HG03460 (cell line): ENCODE measurements around the gene GLS.
"Not testable (repeated sequence)": the region's sequence is repeated elsewhere in the genome, so short reads cannot be mapped to it uniquely, and the experiment has no call there.

Experiments used
- ATAC-seq: cut with Tn5 transposase; IDR thresholded peaks from one replicate; pipeline ENCODE4 v1.9.1; 2021; ENCODE audit not compliant: unreplicated experiment

The GLS gene

DNA sequence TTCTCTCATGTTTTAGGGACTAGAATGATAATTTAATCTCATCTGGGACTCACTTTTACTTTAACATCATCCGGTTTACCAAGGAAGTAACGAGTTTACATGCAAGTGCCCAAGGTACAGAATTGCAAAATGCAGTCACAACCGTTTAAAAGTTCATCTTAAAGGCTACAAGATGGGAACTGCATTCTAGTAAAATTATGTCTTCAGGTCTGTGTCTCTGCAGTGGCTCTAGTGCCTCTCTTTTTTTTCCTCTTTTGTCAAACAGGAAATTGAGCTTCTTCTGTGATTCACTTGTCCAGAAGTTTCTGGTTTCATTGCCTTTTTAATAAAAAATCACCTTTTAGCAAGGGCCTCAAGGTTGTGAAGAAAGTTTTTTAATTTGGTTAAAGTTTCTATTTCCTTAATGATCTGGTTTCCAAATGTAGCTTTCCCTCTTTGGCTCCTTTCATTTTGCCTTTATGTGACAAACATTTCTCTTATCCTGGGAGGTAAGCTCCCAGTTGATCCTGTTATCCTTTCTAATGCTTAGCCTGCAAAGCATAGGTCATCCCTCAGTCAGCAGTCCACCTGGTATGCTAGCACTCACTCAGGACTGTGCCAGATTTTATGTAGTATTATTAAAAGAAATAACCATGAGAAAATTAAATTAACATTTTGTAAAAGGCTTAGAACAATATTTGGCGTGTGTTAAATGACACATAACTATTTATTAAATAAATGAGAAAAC is 2.4 kb downstream of the GLS start:
- ATAC-seq: no peak

DNA sequence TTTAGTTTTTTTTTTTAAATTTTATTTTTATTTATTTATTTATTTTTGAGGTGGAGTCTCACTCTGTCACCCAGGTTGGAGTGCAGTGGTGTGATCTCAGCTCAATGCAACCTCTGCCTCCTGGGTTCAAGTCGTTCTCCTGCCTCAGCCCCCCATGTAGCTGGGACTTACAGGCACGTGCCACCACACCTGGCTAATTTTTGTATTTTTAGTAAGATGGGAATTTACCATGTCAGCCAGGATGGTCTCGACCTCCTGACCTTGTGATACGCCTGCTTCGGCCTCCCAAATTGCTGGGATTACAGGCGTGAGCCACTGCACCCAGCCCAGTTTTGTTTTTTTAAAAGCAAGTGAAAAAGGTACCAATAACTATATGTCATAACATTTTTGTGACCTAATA is 5.2 kb downstream of the GLS start:
- ATAC-seq: not testable (repeated sequence)

DNA sequence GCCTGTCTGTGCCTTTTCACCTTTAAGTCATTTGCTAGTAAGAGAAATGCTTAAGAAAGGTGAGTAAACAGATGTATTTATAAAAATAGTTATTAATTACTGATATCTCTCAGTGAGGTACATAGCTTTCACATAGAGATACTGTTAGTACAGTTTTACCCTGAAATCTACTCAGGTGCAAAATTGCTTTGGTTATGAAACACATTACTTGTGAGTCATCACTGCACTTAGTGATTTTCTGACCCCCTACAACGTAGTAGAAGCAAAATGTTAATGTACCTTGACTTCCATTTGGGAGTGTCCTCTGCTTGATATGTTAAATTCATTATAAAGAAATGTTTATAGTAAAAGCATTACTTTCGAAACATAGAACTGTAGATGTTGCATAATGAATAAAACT is 6.5 kb downstream of the GLS start:
- ATAC-seq: peak; percentile 59

DNA sequence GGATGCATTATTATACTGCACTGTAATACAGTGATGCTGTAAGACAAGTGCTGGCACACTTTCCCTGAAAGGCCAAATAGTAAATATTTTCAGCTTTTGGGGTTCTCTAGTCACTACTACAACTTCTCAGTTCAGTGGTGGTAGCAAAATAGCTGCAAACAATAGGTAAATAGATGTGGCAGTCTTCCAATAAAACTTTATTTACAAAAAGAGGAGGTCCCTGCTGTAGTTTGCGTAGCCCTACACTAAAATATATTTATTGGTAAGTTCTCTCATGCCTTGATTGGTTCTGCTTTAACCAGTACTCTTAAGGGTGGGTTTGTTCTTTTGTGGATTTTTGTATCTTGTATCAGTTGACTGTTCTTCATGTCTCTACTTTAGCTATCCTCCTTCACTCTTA is 7.8 kb downstream of the GLS start:
- ATAC-seq: no peak

DNA sequence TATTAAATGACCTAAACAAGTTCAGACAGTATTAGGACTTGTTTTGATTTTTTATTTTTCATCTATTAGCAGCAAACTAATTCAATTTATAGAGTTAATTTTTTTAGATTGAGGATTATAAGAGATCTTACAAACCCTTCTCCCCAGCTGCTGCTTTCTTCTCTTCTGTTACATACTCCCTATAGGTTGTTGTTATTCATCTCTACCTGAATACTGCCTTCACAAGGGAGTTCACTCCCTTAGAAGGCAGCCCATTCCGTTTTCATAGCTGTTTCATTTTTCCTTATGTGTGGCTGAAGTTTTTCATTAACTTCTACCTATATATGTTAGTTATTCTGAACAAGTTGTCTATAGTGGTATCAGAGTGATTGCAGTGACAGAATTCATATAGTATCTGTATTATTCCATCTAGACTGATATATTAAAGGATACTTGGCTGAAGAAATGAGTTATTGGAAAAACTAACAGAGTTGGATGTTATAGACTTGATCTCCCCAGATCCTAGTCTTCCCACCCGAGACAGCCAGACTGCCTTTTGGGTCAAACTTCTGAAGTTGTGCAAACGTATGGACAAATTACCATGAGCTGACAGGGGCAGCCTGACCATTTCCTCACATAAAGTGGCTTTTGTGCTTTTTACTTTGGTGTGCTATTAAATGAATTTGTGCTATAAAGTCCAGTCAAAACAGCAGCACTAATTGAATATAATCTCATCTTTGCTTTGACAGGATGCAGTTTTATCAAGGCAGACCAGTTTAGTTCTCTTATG is 8.7 kb downstream of the GLS start:
- ATAC-seq: no peak

DNA sequence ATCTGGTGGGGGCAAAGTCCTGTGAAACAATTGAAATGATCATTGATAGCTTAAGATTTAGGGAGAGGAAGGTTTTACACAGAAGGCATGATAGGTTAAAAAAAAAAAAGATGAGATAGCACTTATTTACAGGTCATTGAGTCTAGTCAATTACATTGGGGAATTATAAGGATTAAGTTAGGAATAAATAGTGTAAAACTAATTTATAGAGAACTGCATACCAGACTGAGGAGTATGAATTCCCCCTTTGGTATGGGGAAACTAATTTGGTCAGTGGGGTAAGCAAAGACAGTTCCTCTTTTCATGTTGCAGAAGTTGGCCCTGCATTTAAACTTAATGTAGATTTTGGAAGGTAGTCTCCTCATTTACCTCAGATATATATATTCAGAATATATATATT is 10.8 kb downstream of the GLS start:
- ATAC-seq: peak; percentile 51

DNA sequence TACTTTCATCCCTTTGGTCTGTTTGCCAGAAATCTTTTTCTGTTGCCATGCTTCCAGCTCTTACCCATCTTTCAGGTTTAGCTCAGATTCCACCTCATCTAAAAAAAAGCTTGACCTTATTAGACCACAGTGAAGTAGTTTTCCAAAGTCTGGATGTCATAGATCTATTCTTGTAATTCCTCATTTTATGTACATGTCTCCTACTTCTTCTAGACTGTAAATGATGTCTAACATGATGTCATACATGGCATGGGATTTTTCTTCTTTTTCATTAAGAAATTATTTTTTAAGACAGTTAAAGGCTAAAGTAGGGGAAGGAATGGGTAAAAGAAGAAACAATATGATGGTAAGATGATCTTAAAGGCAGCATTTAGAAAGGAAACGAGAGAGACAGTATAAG is 11.3 kb downstream of the GLS start:
- ATAC-seq: no peak

DNA sequence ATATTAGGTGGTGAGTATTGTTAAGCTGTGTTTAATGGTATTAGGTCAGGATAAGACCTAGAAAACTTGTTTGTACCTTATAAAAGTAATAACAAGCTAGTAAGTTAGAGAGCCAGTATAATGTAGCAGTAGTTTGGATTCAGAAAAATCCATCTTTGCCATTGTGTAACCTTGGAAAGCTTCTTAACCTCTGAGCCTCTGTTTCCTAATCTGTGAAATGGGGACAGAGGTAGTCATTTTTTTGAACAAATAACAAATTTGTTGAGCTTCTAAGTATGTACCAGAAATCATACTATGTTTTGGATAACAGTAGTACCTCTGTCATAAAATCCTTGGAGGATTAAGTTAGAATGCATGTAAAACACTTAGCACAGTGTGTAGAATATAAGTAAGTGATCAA is 12.5 kb downstream of the GLS start:
- no peak for ATAC-seq

DNA sequence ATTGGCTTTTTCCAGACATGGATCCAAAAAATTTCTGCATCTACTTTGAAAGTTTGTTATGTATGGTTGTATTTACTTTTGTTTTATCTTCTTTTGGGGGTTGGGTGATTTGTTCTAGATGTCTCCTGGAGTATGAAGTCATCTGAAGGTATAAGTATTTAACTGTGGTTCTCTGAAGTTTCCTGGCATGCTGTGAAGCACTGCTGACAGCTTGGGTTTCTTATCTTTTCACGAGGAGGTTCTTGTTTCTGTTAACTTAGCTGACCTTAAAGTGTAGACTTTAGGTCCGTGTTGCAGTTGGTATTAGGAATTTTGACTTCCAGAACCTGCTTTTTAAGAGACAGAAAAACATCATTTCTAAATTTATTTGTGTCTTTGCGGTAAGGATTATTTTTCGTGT is 15.9 kb downstream of the GLS start:
- no peak for ATAC-seq

DNA sequence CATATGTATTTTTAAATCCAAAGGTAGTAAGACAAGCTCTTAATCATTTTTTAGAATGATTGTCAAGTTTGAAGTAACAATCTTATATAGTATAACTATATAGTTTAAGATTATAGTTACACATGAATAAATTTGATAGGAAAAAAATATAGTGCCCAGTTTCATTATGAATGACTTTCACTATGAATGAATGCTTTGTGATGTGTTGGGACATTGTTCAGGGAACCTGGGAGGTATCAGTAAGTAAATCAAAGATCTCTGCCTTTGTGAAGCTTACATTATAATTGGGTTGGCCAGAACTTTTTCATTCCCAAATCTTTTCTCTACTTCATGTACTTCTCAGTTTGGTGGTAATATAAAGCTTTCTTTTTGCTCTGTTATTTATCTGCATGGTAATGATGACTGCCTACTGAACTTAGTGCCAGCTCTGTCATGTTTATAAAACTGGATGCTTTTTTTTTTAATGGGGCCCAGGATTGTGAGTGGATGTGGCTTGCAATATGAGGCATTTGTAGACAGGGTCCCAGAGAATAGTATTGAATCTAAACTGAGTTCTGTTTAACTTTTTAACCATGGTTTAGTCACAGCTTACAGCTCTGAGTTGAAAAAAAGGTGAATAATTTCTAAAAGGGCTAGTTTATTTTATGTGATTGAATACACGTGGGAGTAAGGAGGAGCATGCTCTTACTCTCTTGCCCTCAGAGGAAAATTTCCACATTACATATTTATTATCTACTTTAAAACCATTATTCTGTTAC is 23.3 kb downstream of the GLS start:
- no peak for ATAC-seq

DNA sequence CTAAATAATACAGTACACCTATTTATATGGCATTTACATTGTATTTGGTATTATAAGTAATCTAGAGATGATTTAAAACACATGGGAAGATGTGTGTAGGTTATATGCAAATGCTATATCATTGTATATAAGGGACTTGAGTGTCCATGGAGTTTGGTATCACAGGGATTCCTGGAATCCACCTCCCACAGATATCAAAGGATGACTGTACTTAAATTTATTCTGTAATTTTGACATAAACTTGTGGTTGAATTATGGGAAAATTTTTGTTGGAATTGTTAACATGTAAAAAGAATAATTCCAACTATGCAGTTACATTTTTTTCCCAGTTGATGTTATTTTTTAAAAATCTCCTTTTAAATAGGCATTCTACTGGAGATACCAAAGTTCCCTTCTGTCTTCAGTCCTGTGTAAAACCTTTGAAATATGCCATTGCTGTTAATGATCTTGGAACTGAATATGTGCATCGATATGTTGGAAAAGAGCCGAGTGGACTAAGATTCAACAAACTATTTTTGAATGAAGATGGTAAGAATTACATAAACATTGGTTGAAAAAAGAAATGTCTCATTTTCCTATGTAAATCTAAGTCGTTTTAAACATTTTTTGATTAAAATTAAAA is 24.1 kb downstream of the GLS start:
- no peak for ATAC-seq

DNA sequence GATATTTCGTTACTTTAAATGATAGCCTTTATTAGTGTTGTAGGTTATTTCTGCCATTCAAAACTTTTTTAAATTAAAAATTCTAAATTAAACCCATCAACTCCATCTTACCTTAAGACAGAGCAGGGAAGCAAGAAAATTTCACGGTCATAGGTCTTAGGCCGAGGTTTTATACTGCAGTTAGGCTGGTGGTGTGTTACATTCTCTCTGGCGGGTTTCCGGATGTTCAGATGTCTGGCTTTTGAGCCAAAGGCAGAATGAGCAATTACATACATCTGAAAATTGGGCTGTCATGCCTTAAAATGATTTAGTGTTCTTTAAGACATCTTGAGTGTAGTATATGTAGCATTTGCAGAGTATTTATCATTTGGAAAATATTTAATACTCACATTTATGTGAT is 27.9 kb downstream of the GLS start:
- ATAC-seq: no peak

DNA sequence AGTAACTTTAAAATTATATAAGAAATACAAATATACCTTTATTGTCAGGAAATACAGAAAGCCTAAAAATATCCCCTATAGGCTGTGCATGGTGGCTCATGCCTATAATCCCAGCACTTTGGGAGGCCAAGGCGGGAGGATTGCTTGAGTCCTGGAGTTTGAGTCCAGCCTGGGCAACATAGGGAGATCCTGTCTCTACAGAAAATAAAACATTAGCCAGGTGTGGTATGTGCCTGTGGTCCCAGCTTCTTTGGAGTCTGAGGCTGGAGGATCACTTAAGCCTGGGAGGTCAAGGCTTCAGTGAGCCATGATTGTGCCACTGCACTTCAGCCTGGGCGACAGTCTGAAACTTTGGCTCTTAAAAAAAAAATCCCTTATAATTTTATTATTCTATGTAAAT is 29.1 kb downstream of the GLS start:
- no peak for ATAC-seq

DNA sequence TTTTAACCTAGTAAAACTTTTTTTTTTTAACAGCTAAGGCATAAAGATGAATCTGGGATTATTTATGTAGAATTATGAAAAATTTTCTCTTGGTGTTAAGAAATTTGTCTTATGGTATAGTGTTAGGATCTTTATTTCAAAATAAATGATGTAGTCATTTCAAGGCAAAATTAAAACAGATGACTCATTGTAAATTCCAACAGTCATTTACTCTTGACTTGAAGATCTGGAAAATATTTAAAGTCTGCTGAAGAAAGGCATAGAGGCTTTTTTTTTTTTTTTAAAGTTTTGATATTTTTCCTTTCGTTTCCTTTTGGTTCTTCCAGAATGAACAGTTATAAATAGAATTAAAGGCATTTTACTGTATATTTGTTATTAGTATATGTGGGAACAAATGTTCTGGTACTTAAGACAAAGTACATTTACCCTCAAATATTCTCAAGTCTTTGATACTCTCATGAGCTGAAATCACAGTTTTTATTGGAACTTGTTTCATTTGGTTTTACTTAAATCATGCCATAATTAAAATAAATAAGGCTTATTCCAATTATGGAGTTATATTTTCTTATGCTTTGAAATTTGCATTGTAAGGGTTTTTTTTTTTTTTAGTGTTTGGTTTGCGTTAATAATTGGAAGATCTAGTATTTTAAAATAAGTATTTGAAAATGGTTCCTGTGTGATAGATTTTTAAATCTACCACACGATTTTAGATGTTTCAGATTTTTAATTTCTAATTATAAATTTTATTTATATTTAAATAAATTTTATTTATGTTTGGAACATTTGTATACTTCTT is 29.9 kb downstream of the GLS start:
- no peak for ATAC-seq

DNA sequence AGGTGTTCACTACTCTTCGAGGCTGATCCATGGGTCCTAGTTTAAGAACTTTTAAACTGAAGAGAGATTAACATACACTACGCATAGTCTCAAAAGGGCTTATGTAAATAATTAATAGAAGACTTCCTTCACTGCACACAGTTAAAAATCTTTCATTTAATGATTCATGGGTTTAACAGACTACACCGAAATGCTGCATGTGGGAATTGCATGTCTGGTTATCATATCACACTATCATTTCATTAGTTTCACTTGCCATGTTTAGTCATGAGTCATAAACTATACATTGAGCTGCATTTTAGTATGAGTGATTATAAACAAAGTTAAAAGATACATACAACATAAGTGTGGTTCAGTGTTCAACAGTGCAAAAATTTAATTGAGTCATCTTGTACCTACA is 31.2 kb downstream of the GLS start:
- ATAC-seq: peak; percentile 93

DNA sequence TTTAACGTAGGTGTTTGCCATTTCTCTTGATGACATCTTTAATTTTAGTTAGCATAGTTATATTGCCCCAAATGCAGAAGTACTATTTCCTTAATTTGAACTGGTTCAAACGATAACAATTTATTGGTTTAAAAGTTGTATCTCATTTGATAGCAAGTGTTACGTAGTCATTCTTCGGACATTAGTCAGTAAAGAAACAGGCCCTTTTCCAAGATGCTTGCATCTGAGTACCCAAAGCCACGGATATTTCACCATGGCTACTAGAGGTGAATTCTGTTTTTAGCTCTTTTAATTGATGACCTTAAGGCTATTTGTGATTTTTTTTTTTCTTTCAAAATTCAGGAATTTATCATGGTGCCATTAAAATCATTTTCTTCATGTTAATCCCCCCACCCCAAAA is 32.1 kb downstream of the GLS start:
- no peak for ATAC-seq

DNA sequence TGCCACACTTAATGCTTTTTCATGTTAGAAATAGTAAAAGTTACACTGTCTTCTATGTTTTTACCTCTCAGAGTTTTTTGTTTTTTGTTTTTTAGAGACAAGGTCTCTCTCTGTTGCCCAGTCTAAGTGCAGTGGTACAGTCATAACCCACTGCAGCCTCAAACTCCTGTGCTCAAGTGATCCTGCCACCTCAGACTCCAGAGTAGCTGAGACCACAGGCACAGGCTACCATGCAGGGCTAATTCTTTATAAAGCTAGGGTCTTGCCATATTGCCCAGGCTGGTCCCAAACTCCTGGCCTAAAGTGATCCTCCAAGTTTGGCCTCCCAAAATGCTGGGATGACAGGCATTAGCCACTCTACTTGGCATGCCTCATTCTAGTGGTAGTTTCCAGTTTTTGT is 33.1 kb downstream of the GLS start:
- ATAC-seq: no peak

DNA sequence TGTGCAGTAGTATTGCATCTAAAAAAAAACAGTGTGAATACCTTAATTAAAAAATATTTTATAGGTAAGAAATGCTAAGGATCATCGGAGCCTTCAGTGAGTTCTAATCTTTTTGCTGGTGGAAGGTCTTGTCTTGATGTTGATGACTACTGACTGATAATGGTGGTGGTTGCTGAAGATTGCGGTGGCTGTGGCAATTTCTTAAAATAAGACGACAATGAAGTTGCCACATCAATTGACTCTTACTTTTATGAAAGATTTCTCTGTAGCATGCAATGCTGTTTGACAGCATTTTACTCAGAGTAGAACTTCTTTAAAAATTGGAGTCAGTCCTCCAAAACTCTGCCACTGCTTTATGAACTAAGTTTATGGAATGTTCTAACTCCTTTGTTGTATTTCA is 36.2 kb downstream of the GLS start:
- no peak for ATAC-seq

DNA sequence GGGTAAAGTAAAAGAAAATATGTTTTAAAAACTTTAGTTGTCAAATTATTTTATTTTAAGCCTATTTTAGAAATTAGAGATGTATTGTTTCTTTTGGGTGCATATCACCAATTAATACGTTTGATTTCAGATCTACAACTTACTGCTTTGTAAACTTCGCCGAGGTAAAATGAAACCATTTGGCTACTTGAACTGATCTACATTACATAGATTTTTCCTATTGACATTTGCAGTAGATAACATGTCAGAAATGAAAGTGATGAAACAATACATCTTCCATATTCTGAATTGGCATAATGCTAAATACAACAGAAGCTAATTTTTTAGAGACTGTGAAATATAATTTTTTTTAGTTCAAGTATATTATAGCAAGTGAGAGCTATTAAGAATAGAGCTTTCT is 39.5 kb downstream of the GLS start:
- no peak for ATAC-seq

DNA sequence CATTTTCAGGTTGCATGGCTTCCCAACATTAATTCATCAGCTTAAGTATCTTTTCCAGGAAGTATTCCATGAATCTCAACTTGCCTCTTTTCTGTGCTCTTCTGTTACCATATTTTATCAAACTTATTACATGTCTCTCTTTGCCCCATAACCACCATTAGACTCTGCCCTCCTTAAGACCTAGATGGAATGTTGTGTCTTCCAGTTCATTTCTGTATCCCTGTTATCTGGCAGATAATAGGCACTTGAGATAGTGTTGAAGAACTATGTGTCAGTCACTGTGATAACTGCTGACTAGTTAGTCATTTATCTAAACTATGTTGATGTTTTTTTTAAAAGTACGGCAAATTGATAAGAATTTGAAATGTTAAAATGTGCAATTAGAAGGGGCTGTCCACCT is 41.8 kb downstream of the GLS start:
- no peak for ATAC-seq

DNA sequence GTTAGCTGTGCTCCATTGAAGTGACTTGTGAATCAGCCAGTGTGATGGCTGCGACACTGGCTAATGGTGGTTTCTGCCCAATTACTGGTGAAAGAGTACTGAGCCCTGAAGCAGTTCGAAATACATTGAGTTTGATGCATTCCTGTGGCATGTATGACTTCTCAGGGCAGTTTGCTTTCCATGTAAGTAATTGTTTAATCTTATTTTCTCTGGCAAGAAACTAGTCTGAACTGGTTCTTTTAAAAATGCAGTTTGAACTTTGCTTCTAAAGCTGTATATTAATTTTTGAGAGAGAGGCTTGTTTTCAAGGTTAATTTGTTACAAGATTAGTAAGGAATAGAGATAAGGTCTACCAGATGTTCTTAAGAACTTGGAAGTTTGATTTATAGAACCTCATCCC is 46.7 kb downstream of the GLS start:
- ATAC-seq: no peak
